GM23338 (cell line): ENCODE measurements around the gene AHCY. TPM values are rescaled to one million over a fixed set of nuclear protein-coding genes. Genes with fewer than 3 reads are reported as not detected.

Experiments
- ATAC-seq: fragments of 200-7000 bp; cut with Tn5 transposase; 3 replicates; pipeline ENCODE4 v1.9.1; 2020
- DNase-seq: peaks from one replicate; pipeline ENCODE4 v3.0.0-alpha.2; 2015; ENCODE audit warnings: low spot score
- H2AFZ ChIP-seq: fragments of 200-600 bp; sonication (generic); 2 replicates; pipeline ENCODE4 v1.8.0; 2016; ENCODE audit warnings: antibody characterized with exemption, mild to moderate bottlenecking, moderate library complexity
- H3F3A ChIP-seq: fragments of 200-600 bp; sonication (generic); replicated peaks from 2 replicates; pipeline ENCODE4 v1.8.0; 2017; ENCODE audit warnings: antibody characterized with exemption, mixed run types, low read depth
- H3K27ac ChIP-seq: fragments of 200-600 bp; sonication (generic); 2 replicates; pipeline ENCODE4 v1.6.1; 2016; ENCODE audit warnings: low read depth
- H3K27me3 ChIP-seq: fragments of 200-600 bp; sonication (generic); 2 replicates; pipeline ENCODE4 v1.8.0; 2016; ENCODE audit warnings: mild to moderate bottlenecking, mixed run types, moderate library complexity; ENCODE audit not compliant: insufficient read depth
- H3K36me3 ChIP-seq: fragments of 200-600 bp; sonication (generic); 2 replicates; pipeline ENCODE4 v1.8.0; 2016; ENCODE audit warnings: mild to moderate bottlenecking; ENCODE audit not compliant: insufficient read depth
- H3K4me1 ChIP-seq: fragments of 200-600 bp; sonication (generic); 2 replicates; pipeline ENCODE4 v1.8.0; 2016; ENCODE audit warnings: mild to moderate bottlenecking, moderate library complexity; ENCODE audit not compliant: insufficient read depth
- H3K4me2 ChIP-seq: fragments of 200-600 bp; sonication (generic); 2 replicates; pipeline ENCODE4 v1.7.1; 2017; ENCODE audit warnings: mixed run types
- H3K4me3 ChIP-seq: fragments of 200-600 bp; sonication (generic); 2 replicates; pipeline ENCODE4 v1.6.1; 2016; ENCODE audit warnings: mixed run types
- H3K79me2 ChIP-seq: fragments of 200-600 bp; sonication (generic); replicated peaks from 2 replicates; pipeline ENCODE4 v1.8.0; 2017; ENCODE audit warnings: mild to moderate bottlenecking; ENCODE audit not compliant: insufficient read depth
- H3K9me2 ChIP-seq: fragments of 200-600 bp; sonication (generic); 2 replicates; pipeline ENCODE4 v1.8.0; 2017; ENCODE audit not compliant: insufficient read depth
- H4K20me1 ChIP-seq: fragments of 200-600 bp; sonication (generic); replicated peaks from 2 replicates; pipeline ENCODE4 v1.8.0; 2017; ENCODE audit warnings: mild to moderate bottlenecking; ENCODE audit not compliant: insufficient read depth
- H3K27ac Mint-ChIP-seq: 2 replicates; pipeline ENCODE4 v1.8.0; 2020; ENCODE audit warnings: inconsistent platforms, mild to moderate bottlenecking, moderate library complexity, mixed read lengths
- H3K27me3 Mint-ChIP-seq: 3 replicates; pipeline ENCODE4 v1.8.0; 2022; ENCODE audit warnings: low read depth, mild to moderate bottlenecking, moderate library complexity, mixed read lengths, inconsistent platforms; ENCODE audit not compliant: insufficient read depth, poor library complexity
- H3K36me3 Mint-ChIP-seq: 3 replicates; pipeline ENCODE4 v1.8.0; 2021; ENCODE audit warnings: low read depth, mild to moderate bottlenecking, inconsistent platforms, moderate library complexity, mixed read lengths
- H3K4me1 Mint-ChIP-seq: 3 replicates; pipeline ENCODE4 v1.8.0; 2020; ENCODE audit warnings: mild to moderate bottlenecking, inconsistent platforms, mixed read lengths
- H3K4me3 Mint-ChIP-seq: 3 replicates; pipeline ENCODE4 v1.8.0; 2021; ENCODE audit warnings: moderate library complexity, mild to moderate bottlenecking, inconsistent platforms, mixed read lengths
- H3K9me3 Mint-ChIP-seq: 3 replicates; pipeline ENCODE4 v1.8.0; 2020; ENCODE audit warnings: moderate library complexity, mild to moderate bottlenecking, inconsistent platforms, mixed read lengths
- CREB1 ChIP-seq: fragments of 250-450 bp; sonication (Bioruptor Pico); IDR thresholded peaks from 2 replicates; pipeline ENCODE4 v1.5.0; 2020; ENCODE audit warnings: low read depth, mild to moderate bottlenecking, moderate library complexity
- EZH2 ChIP-seq: fragments of 200-600 bp; sonication (generic); IDR thresholded peaks from one replicate; pipeline ENCODE4 v1.8.0; 2017; ENCODE audit warnings: antibody characterized with exemption, mild to moderate bottlenecking, low read depth; ENCODE audit not compliant: unreplicated experiment
- EZH2phosphoT487 ChIP-seq: fragments of 200-600 bp; sonication (generic); IDR thresholded peaks from one replicate; pipeline ENCODE4 v1.8.1; 2018; ENCODE audit warnings: antibody characterized with exemption; ENCODE audit not compliant: unreplicated experiment
- JUNB ChIP-seq: IDR thresholded peaks from one replicate; pipeline ENCODE4 v1.6.1; 2016; ENCODE audit warnings: antibody characterized with exemption; ENCODE audit not compliant: unreplicated experiment
- NANOG ChIP-seq: IDR thresholded peaks from 2 replicates; pipeline ENCODE4 v1.6.1; 2016; ENCODE audit warnings: antibody characterized with exemption, borderline replicate concordance
- POLR2AphosphoS5 ChIP-seq: IDR thresholded peaks from 2 replicates; pipeline ENCODE4 v1.6.1; 2016; ENCODE audit warnings: antibody characterized with exemption, low read depth
- STAT1 ChIP-seq: IDR thresholded peaks from one replicate; pipeline ENCODE4 v1.6.1; 2016; ENCODE audit warnings: antibody characterized with exemption; ENCODE audit not compliant: unreplicated experiment
- ZNF114 ChIP-seq: fragments of 250-450 bp; sonication (Bioruptor Pico); IDR thresholded peaks from 2 replicates; pipeline ENCODE4 v1.5.0; 2020; ENCODE audit warnings: mild to moderate bottlenecking, moderate library complexity
- ZNF331 ChIP-seq: fragments of 250-450 bp; sonication (Bioruptor Pico); IDR thresholded peaks from 2 replicates; pipeline ENCODE4 v1.5.0; 2020; ENCODE audit warnings: low read depth, mild to moderate bottlenecking, moderate library complexity
- polyA plus RNA-seq: library from polyadenylated mRNA; unstranded; fragments of >200 nt; fragmentation: Nextera tagmentation; extraction: Ambion mirVana; gene quantifications from 2 replicates; pipeline ENCODE4 v1.2.1, GENCODE V29; 2016
- total RNA-seq: library from RNA; depleted of rRNA; stranded (reverse); fragments of >200 nt; shearing (Covaris generic); gene quantifications from 2 replicates; pipeline ENCODE4 v1.2.3, GENCODE V29; 2014
- TF ChIP-seq, protein P1 (sequence below): IDR thresholded peaks from 2 replicates; pipeline ENCODE4 v1.6.1; 2016; ENCODE audit warnings: antibody characterized with exemption
- TF ChIP-seq, protein P2 (sequence below): IDR thresholded peaks from one replicate; pipeline ENCODE4 v1.6.1; 2018; ENCODE audit warnings: antibody characterized with exemption; ENCODE audit not compliant: unreplicated experiment
- TF ChIP-seq, protein P3 (sequence below), 2 experiments: fragments of 200-600 bp in 1 of 2; sonication (generic) in 1 of 2; conservative IDR thresholded peaks; 2 replicates each; pipeline versions ENCODE4 v1.5.1 to v1.6.1; 2016 to 2017; ENCODE audit warnings: antibody characterized with exemption in 2 of 2, low read depth in 2 of 2, mild to moderate bottlenecking in 2 of 2, moderate library complexity in 1 of 2
- TF ChIP-seq, protein P4 (sequence below): fragments of 250-450 bp; sonication (Bioruptor Pico); IDR thresholded peaks from 2 replicates; pipeline ENCODE4 v1.5.0; 2020; ENCODE audit warnings: mild to moderate bottlenecking, moderate library complexity

Gene AHCY
- total and polyA plus RNA-seq, 2 experiments from 2014 or later = 138 to 423 TPM

DNA sequence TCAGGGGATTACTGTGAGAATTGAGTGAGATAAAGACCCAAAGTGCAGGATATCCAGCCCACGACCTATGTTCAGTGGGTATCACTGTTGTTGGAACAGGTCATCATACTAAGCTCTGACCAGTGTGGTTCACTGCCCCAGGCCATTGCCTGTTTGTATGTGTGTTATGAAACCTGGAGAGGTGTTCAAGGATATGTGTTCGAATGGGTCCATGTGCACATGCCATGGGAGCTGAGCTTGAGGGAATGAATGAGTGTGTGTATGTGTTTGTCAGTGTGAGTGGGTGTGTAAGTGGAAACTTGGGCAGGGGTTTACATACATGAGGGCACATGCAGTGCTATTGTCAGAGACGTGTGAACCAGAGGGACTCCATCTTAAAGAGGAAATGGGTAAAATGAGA is 17.7 kb upstream of the AHCY start:
- no peak for DNase-seq
- peaks cover 2% of the 10 kb centered on the region for H3K27me3 Mint-ChIP-seq
- no peak for ATAC-seq

More for the DNA sequence above, 17.7 kb upstream of the AHCY start:
- Histone ChIP-seq H3K27me3 (no peaks in the 10 kb centered on the region), H4K20me1 (no peaks in the 10 kb centered on the region), H3K79me2 (no peaks in the 10 kb centered on the region), H3F3A (no peaks in the 10 kb centered on the region), H2AFZ (no peak overlapping the region; the same call in 1 of the 2 replicates), H3K27ac (0 out of 2 replicates have a peak overlapping the region, but pooled peaks have one; percentile 3), H3K4me3 (no peak overlapping the region), H3K4me1 (peaks cover 21% of the 10 kb centered on the region), H3K9me2 (peaks cover 9% of the 10 kb centered on the region; the same call in 1 of the 2 replicates), H3K4me2 (no peak overlapping the region), H3K36me3 (no peaks in the 10 kb centered on the region)
- no peak for TF ChIP-seq ZNF114 (CRISPR knock-in tag)
- no peak for TF ChIP-seq STAT1
- TF ChIP-seq EZH2phosphoT487 = no peak
- TF ChIP-seq, protein P1, sequence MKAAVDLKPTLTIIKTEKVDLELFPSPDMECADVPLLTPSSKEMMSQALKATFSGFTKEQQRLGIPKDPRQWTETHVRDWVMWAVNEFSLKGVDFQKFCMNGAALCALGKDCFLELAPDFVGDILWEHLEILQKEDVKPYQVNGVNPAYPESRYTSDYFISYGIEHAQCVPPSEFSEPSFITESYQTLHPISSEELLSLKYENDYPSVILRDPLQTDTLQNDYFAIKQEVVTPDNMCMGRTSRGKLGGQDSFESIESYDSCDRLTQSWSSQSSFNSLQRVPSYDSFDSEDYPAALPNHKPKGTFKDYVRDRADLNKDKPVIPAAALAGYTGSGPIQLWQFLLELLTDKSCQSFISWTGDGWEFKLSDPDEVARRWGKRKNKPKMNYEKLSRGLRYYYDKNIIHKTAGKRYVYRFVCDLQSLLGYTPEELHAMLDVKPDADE = no peak
- TF ChIP-seq EZH2 = no peak
- TF ChIP-seq, protein P2, sequence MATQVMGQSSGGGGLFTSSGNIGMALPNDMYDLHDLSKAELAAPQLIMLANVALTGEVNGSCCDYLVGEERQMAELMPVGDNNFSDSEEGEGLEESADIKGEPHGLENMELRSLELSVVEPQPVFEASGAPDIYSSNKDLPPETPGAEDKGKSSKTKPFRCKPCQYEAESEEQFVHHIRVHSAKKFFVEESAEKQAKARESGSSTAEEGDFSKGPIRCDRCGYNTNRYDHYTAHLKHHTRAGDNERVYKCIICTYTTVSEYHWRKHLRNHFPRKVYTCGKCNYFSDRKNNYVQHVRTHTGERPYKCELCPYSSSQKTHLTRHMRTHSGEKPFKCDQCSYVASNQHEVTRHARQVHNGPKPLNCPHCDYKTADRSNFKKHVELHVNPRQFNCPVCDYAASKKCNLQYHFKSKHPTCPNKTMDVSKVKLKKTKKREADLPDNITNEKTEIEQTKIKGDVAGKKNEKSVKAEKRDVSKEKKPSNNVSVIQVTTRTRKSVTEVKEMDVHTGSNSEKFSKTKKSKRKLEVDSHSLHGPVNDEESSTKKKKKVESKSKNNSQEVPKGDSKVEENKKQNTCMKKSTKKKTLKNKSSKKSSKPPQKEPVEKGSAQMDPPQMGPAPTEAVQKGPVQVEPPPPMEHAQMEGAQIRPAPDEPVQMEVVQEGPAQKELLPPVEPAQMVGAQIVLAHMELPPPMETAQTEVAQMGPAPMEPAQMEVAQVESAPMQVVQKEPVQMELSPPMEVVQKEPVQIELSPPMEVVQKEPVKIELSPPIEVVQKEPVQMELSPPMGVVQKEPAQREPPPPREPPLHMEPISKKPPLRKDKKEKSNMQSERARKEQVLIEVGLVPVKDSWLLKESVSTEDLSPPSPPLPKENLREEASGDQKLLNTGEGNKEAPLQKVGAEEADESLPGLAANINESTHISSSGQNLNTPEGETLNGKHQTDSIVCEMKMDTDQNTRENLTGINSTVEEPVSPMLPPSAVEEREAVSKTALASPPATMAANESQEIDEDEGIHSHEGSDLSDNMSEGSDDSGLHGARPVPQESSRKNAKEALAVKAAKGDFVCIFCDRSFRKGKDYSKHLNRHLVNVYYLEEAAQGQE = no peak
- no peak for TF ChIP-seq CREB1 (CRISPR knock-in tag)
- TF ChIP-seq JUNB = no peak
- TF ChIP-seq, protein P3, sequence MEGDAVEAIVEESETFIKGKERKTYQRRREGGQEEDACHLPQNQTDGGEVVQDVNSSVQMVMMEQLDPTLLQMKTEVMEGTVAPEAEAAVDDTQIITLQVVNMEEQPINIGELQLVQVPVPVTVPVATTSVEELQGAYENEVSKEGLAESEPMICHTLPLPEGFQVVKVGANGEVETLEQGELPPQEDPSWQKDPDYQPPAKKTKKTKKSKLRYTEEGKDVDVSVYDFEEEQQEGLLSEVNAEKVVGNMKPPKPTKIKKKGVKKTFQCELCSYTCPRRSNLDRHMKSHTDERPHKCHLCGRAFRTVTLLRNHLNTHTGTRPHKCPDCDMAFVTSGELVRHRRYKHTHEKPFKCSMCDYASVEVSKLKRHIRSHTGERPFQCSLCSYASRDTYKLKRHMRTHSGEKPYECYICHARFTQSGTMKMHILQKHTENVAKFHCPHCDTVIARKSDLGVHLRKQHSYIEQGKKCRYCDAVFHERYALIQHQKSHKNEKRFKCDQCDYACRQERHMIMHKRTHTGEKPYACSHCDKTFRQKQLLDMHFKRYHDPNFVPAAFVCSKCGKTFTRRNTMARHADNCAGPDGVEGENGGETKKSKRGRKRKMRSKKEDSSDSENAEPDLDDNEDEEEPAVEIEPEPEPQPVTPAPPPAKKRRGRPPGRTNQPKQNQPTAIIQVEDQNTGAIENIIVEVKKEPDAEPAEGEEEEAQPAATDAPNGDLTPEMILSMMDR (conservative IDR thresholded peaks at IDR 0.05; ENCODE audit: low read depth in 2 of 2) = no peak
- TF ChIP-seq ZNF331 (CRISPR knock-in tag) = no peak
- TF ChIP-seq, protein P4, sequence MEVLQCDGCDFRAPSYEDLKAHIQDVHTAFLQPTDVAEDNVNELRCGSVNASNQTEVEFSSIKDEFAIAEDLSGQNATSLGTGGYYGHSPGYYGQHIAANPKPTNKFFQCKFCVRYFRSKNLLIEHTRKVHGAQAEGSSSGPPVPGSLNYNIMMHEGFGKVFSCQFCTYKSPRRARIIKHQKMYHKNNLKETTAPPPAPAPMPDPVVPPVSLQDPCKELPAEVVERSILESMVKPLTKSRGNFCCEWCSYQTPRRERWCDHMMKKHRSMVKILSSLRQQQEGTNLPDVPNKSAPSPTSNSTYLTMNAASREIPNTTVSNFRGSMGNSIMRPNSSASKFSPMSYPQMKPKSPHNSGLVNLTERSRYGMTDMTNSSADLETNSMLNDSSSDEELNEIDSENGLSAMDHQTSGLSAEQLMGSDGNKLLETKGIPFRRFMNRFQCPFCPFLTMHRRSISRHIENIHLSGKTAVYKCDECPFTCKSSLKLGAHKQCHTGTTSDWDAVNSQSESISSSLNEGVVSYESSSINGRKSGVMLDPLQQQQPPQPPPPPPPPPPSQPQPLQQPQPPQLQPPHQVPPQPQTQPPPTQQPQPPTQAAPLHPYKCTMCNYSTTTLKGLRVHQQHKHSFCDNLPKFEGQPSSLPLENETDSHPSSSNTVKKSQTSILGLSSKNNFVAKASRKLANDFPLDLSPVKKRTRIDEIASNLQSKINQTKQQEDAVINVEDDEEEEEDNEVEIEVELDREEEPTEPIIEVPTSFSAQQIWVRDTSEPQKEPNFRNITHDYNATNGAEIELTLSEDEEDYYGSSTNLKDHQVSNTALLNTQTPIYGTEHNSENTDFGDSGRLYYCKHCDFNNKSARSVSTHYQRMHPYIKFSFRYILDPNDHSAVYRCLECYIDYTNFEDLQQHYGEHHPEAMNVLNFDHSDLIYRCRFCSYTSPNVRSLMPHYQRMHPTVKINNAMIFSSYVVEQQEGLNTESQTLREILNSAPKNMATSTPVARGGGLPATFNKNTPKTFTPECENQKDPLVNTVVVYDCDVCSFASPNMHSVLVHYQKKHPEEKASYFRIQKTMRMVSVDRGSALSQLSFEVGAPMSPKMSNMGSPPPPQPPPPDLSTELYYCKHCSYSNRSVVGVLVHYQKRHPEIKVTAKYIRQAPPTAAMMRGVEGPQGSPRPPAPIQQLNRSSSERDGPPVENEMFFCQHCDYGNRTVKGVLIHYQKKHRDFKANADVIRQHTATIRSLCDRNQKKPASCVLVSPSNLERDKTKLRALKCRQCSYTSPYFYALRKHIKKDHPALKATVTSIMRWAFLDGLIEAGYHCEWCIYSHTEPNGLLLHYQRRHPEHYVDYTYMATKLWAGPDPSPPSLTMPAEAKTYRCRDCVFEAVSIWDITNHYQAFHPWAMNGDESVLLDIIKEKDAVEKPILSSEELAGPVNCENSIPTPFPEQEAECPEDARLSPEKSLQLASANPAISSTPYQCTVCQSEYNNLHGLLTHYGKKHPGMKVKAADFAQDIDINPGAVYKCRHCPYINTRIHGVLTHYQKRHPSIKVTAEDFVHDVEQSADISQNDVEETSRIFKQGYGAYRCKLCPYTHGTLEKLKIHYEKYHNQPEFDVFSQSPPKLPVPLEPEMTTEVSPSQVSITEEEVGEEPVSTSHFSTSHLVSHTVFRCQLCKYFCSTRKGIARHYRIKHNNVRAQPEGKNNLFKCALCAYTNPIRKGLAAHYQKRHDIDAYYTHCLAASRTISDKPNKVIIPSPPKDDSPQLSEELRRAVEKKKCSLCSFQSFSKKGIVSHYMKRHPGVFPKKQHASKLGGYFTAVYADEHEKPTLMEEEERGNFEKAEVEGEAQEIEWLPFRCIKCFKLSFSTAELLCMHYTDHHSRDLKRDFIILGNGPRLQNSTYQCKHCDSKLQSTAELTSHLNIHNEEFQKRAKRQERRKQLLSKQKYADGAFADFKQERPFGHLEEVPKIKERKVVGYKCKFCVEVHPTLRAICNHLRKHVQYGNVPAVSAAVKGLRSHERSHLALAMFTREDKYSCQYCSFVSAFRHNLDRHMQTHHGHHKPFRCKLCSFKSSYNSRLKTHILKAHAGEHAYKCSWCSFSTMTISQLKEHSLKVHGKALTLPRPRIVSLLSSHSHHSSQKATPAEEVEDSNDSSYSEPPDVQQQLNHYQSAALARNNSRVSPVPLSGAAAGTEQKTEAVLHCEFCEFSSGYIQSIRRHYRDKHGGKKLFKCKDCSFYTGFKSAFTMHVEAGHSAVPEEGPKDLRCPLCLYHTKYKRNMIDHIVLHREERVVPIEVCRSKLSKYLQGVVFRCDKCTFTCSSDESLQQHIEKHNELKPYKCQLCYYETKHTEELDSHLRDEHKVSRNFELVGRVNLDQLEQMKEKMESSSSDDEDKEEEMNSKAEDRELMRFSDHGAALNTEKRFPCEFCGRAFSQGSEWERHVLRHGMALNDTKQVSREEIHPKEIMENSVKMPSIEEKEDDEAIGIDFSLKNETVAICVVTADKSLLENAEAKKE (CRISPR knock-in tag) = no peak
- no peak for TF ChIP-seq NANOG
- TF ChIP-seq POLR2AphosphoS5 = no peak
- Mint-ChIP-seq H3K36me3 (peaks cover 4% of the 10 kb centered on the region; the same call in 2 of the 3 replicates), H3K4me3 (no peak overlapping the region), H3K27ac (no peak overlapping the region), H3K4me1 (peaks cover 36% of the 10 kb centered on the region), H3K9me3 (peaks cover 4% of the 10 kb centered on the region; the same call in 2 of the 3 replicates)
